ENCODE data around the gene ABCB7. TPM values are rescaled to one million over a fixed set of nuclear protein-coding genes. Genes with fewer than 3 reads are reported as not detected.

Gene ABCB7
- polyA plus RNA-seq, 1 donor (not counting 4 experiments of a cell fraction or from before 2014, with no cell fraction given): 21.3 TPM

GRCh38 chrX:75076429-75076828 lies 79.7 kb downstream of the ABCB7 start:
- H3K4me1 ChIP-seq (ENCODE audit: control insufficient read depth, extremely low read depth, insufficient read depth, low read length): no peaks in the 10 kb centered on the region
- H3K27me3 ChIP-seq (ENCODE audit: control insufficient read depth, extremely low read depth, insufficient read depth, low read length): no peaks in the 10 kb centered on the region
- no peak overlapping the region for H3K4me2 ChIP-seq (ENCODE audit: control insufficient read depth, extremely low read depth, insufficient read depth, low read depth, low read length)
- dilution Hi-C loops (cut with MboI; ENCODE audit: extremely low pct_ligation_motif_present, low sequenced_read_pairs): no loop called here
- H3K27ac ChIP-seq (ENCODE audit: control insufficient read depth, insufficient read depth, low read length): no peak overlapping the region
- no peak for FAIRE-seq
- no peaks in the 10 kb centered on the region for H4K20me1 ChIP-seq (ENCODE audit: control insufficient read depth, extremely low read depth, insufficient read depth, low read length)
- H3K9me3 ChIP-seq (ENCODE audit: control insufficient read depth, low read depth, low read length): no peaks in the 10 kb centered on the region
- no peak overlapping the region for H3K4me3 ChIP-seq (ENCODE audit: control insufficient read depth in 2 of 3, extremely low read depth in 1 of 3, insufficient read depth in 2 of 3, low read depth in 1 of 3, low read length in 3 of 3)
- H2AFZ ChIP-seq (ENCODE audit: control insufficient read depth, low read length): no peak overlapping the region
- H3K9ac ChIP-seq (ENCODE audit: control insufficient read depth, extremely low read depth, insufficient read depth, low read length): no peak overlapping the region
- TF ChIP-seq EZH2 (IDR thresholded peaks at IDR 0.05; ENCODE audit: low read length): no peak
- TF ChIP-seq CTCF (optimal IDR thresholded peaks at IDR 0.05 in 1 of 3, IDR thresholded peaks at IDR 0.05 in 1 of 3, conservative IDR thresholded peaks at IDR 0.05 in 1 of 3; ENCODE audit: extremely low read depth in 1 of 3, insufficient read depth in 2 of 3, low read length in 3 of 3): no peak
- H3K36me3 ChIP-seq (ENCODE audit: control insufficient read depth in 2 of 2, extremely low read depth in 1 of 2, insufficient read depth in 2 of 2, low read length in 2 of 2): no peaks in the 10 kb centered on the region
- DNase-seq (ENCODE audit: low read depth, low spot score): no peak
- H3K79me2 ChIP-seq (ENCODE audit: control insufficient read depth, insufficient read depth, low read length): no peaks in the 10 kb centered on the region
- H3K9me1 ChIP-seq (ENCODE audit: control insufficient read depth, extremely low read depth, insufficient read depth, low read length): no peaks in the 10 kb centered on the region

GRCh38 chrX:75074475-75074874 lies 81.6 kb downstream of the ABCB7 start:
- Histone ChIP-seq H3K36me3 (ENCODE audit: control insufficient read depth in 2 of 2, extremely low read depth in 1 of 2, insufficient read depth in 2 of 2, low read length in 2 of 2) (no peaks in the 10 kb centered on the region), H3K27me3 (ENCODE audit: control insufficient read depth, extremely low read depth, insufficient read depth, low read length) (no peaks in the 10 kb centered on the region), H3K27ac (ENCODE audit: control insufficient read depth, insufficient read depth, low read length) (no peak overlapping the region), H3K79me2 (ENCODE audit: control insufficient read depth, insufficient read depth, low read length) (no peaks in the 10 kb centered on the region), H2AFZ (ENCODE audit: control insufficient read depth, low read length) (no peak overlapping the region), H3K9me1 (ENCODE audit: control insufficient read depth, extremely low read depth, insufficient read depth, low read length) (no peaks in the 10 kb centered on the region), H3K4me2 (ENCODE audit: control insufficient read depth, extremely low read depth, insufficient read depth, low read depth, low read length) (no peak overlapping the region), H3K9me3 (ENCODE audit: control insufficient read depth, low read depth, low read length) (no peaks in the 10 kb centered on the region), H4K20me1 (ENCODE audit: control insufficient read depth, extremely low read depth, insufficient read depth, low read length) (no peaks in the 10 kb centered on the region), H3K9ac (ENCODE audit: control insufficient read depth, extremely low read depth, insufficient read depth, low read length) (no peak overlapping the region), H3K4me1 (ENCODE audit: control insufficient read depth, extremely low read depth, insufficient read depth, low read length) (no peaks in the 10 kb centered on the region), H3K4me3 (ENCODE audit: control insufficient read depth in 2 of 3, extremely low read depth in 1 of 3, insufficient read depth in 2 of 3, low read depth in 1 of 3, low read length in 3 of 3) (no peak overlapping the region)
- dilution Hi-C loops (cut with MboI; ENCODE audit: extremely low pct_ligation_motif_present, low sequenced_read_pairs): no loop called here
- TF ChIP-seq EZH2 (IDR thresholded peaks at IDR 0.05; ENCODE audit: low read length) (no peak), CTCF (optimal IDR thresholded peaks at IDR 0.05 in 1 of 3, IDR thresholded peaks at IDR 0.05 in 1 of 3, conservative IDR thresholded peaks at IDR 0.05 in 1 of 3; ENCODE audit: extremely low read depth in 1 of 3, insufficient read depth in 2 of 3, low read length in 3 of 3) (no peak)
- no peak for FAIRE-seq
- DNase-seq (ENCODE audit: low read depth, low spot score): no peak

All from keratinocyte (primary cell).